ENCODE measurements around the gene HIVEP3. TPM values are rescaled to one million over a fixed set of nuclear protein-coding genes. Genes with fewer than 3 reads are reported as not detected.

Gene HIVEP3
- total and polyA plus RNA-seq, 2 of the 13 experiments (the other 11 are each of a cell fraction or from before 2014, with no cell fraction given): 0.05 TPM; not detected in 1

DNA sequence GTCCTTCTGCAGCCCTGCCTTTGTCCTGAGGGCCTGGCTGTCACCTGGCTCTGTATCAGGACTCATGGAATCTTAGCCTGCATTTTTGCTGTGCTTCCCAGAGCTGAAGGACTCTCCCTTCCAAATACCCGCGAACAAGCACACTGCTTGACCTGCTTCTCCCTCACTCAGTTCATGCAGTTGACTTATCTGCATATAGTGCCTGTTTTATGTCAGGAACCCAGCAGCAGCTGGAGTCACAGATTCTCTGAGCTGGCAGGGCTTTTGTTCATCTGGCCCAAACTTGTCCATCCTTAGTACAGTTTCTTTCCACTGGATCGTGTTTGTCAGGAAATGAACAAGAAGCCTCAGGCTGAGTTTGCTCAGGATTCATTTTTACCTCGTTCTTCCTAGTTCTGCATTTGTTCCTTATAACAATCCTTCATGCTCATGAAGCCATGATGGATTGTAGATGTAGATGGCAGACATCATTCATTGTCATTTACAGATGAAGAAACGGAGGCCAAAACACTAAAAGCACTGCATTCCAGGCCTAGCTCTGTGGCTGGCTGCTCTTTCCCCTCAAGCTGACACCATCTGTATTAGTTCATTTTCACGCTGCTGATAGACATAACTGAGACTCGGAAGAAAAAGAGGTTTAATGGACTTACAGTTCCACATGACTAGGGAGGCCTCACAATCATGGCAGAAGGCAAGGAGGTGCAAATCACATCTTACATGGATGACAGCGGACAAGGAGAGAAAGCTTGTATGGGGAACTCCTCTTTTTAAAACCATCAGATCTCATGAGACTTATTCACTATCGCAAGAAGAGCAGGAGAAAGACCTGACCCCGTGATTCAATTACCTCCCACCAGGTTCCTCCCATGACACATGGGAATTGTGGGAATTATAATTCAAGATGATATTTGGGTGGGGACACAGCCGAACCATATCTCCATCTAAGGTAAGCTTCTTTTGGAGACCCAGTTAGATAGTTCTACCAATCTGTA lies 150.9 kb downstream of the HIVEP3 start:
- in situ Hi-C loops (cut with HindIII; ENCODE audit: extremely low pct_ligation_motif_present, low pct_unique_long_range_greater_than_20kb) (no loop called here), intact Hi-C loops (cut with micrococcal nuclease; ENCODE audit: unreplicated experiment) (no loop called here)
- H4K20me1 ChIP-seq (ENCODE audit: insufficient read depth, low read length): no peaks in the 10 kb centered on the region
- POLR2A ChIA-PET: no interaction called here
- H3K79me2 ChIP-seq (ENCODE audit: insufficient read depth, low read length): no peaks in the 10 kb centered on the region
- BruUV-seq (replicated peaks): no TSS peak
- no peaks in the 10 kb centered on the region for H3K36me3 ChIP-seq (replicated peaks in 1 of 2; ENCODE audit: control insufficient read depth in 1 of 2, insufficient read depth in 2 of 2, low read length in 2 of 2)
- peaks cover 1 to 10% of the 10 kb centered on the region in 2 experiments; a peak in 2 of 5 replicates for H3K27me3 ChIP-seq (ENCODE audit: control insufficient read depth in 1 of 2, insufficient read depth in 2 of 2, low read length in 2 of 2)
- H3K4me1 ChIP-seq (ENCODE audit: insufficient read depth, low read length): no peaks in the 10 kb centered on the region
- CTCF ChIA-PET (ENCODE audit: low intra/inter-chr PET ratio, low total read pairs): no interaction called here
- H3K4me3 ChIP-seq (replicated peaks in 1 of 3; ENCODE audit: insufficient read depth in 1 of 3, low read depth in 2 of 3, low read length in 3 of 3): no peak overlapping the region
- ATAC-seq: no peak
- no peak overlapping the region for H3K9ac ChIP-seq (ENCODE audit: insufficient read depth, low read depth, low read length)
- H3K9me3 ChIP-seq (ENCODE audit: low read length): no peaks in the 10 kb centered on the region
- no peak overlapping the region for H3K27ac ChIP-seq (ENCODE audit: extremely low read length, insufficient read depth, low read length)
- H3K4me2 ChIP-seq (ENCODE audit: low read depth, low read length): no peak overlapping the region
- no peak overlapping the region for H2AFZ ChIP-seq (ENCODE audit: low read length)
- DNase-seq (ENCODE audit: low spot score): no peak
- FAIRE-seq: no peak
- no peak for TF ChIP-seq ZNF747 (CRISPR knock-in tag; IDR thresholded peaks at IDR 0.05; ENCODE audit: borderline replicate concordance)
- no peak for TF ChIP-seq MAFK (conservative IDR thresholded peaks at IDR 0.05 in 1 of 2, IDR thresholded peaks at IDR 0.05 in 1 of 2; ENCODE audit: low read length in 2 of 2)
- TF ChIP-seq ZNF878 (CRISPR knock-in tag; IDR thresholded peaks at IDR 0.05): no peak
- TF ChIP-seq, protein P1, sequence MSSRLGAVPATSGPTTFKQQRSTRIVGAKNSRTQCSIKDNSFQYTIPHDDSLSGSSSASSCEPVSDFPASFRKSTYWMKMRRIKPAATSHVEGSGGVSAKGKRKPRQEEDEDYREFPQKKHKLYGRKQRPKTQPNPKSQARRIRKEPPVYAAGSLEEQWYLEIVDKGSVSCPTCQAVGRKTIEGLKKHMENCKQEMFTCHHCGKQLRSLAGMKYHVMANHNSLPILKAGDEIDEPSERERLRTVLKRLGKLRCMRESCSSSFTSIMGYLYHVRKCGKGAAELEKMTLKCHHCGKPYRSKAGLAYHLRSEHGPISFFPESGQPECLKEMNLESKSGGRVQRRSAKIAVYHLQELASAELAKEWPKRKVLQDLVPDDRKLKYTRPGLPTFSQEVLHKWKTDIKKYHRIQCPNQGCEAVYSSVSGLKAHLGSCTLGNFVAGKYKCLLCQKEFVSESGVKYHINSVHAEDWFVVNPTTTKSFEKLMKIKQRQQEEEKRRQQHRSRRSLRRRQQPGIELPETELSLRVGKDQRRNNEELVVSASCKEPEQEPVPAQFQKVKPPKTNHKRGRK (CRISPR knock-in tag; IDR thresholded peaks at IDR 0.05): no peak
- TF ChIP-seq, protein P2, sequence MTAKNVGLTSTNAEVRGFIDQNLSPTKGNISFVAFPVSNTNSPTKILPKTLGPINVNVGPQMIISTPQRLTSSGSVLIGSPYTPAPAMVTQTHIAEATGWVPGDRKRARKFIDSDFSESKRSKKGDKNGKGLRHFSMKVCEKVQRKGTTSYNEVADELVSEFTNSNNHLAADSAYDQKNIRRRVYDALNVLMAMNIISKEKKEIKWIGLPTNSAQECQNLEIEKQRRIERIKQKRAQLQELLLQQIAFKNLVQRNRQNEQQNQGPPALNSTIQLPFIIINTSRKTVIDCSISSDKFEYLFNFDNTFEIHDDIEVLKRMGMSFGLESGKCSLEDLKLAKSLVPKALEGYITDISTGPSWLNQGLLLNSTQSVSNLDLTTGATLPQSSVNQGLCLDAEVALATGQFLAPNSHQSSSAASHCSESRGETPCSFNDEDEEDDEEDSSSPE (CRISPR knock-in tag; IDR thresholded peaks at IDR 0.05): no peak
- TF ChIP-seq ZNF138 (CRISPR knock-in tag; IDR thresholded peaks at IDR 0.05; ENCODE audit: low read depth): no peak
- no peak for TF ChIP-seq RFX5 (IDR thresholded peaks at IDR 0.05; ENCODE audit: low read depth, low read length)
- no peak for TF ChIP-seq HOXD1 (CRISPR knock-in tag; IDR thresholded peaks at IDR 0.05)
- no peak for TF ChIP-seq POGZ (CRISPR knock-in tag; IDR thresholded peaks at IDR 0.05)
- TF ChIP-seq, protein P3, sequence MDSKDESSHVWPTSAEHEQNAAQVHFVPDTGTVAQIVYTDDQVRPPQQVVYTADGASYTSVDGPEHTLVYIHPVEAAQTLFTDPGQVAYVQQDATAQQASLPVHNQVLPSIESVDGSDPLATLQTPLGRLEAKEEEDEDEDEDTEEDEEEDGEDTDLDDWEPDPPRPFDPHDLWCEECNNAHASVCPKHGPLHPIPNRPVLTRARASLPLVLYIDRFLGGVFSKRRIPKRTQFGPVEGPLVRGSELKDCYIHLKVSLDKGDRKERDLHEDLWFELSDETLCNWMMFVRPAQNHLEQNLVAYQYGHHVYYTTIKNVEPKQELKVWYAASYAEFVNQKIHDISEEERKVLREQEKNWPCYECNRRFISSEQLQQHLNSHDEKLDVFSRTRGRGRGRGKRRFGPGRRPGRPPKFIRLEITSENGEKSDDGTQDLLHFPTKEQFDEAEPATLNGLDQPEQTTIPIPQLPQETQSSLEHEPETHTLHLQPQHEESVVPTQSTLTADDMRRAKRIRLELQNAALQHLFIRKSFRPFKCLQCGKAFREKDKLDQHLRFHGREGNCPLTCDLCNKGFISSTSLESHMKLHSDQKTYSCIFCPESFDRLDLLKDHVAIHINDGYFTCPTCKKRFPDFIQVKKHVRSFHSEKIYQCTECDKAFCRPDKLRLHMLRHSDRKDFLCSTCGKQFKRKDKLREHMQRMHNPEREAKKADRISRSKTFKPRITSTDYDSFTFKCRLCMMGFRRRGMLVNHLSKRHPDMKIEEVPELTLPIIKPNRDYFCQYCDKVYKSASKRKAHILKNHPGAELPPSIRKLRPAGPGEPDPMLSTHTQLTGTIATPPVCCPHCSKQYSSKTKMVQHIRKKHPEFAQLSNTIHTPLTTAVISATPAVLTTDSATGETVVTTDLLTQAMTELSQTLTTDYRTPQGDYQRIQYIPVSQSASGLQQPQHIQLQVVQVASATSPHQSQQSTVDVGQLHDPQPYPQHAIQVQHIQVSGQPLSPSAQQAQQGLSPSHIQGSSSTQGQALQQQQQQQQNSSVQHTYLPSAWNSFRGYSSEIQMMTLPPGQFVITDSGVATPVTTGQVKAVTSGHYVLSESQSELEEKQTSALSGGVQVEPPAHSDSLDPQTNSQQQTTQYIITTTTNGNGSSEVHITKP (CRISPR knock-in tag; IDR thresholded peaks at IDR 0.05; ENCODE audit: low read depth): no peak
- TF ChIP-seq ZNF772 (CRISPR knock-in tag; IDR thresholded peaks at IDR 0.05): no peak
- TF ChIP-seq, protein P4, sequence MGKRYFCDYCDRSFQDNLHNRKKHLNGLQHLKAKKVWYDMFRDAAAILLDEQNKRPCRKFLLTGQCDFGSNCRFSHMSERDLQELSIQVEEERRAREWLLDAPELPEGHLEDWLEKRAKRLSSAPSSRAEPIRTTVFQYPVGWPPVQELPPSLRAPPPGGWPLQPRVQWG (CRISPR knock-in tag; IDR thresholded peaks at IDR 0.05; ENCODE audit: borderline replicate concordance, low read depth): no peak
- TF ChIP-seq FOXP1 (IDR thresholded peaks at IDR 0.05): no peak
- TF ChIP-seq FOXP1 (CRISPR knock-in tag; IDR thresholded peaks at IDR 0.05): no peak
- WGBS (ENCODE audit: low lambda C conversion rate): 23% methylated on average over 11 of the region's 11 CpGs

All from HepG2 (cell line).